Psoas muscle (tissue), 8 donors: ENCODE measurements around the gene COL1A1. TPM values are rescaled to one million over a fixed set of nuclear protein-coding genes. Genes with fewer than 3 reads are reported as not detected.

Experiments used
- ATAC-seq, 4 donors: fragments of 200-7000 bp; cut with Tn5 transposase; one replicate each; pipeline ENCODE4 v1.9.1; 2020; ENCODE audit warnings: moderate library complexity in 3 of 4, mild to moderate bottlenecking in 2 of 4
- DNase-seq, 2 donors: peaks; one replicate each; pipeline ENCODE4 v3.0.0-alpha.2; 2020
- H3K27ac ChIP-seq: fragments of 200-600 bp; one replicate; pipeline ENCODE4 v1.8.0; 2022
- H3K27me3 ChIP-seq, 3 donors: fragments of 200-600 bp in 1 of 3; one replicate each; pipeline versions ENCODE4 v1.6.1 to v1.8.0; 2013 to 2022; ENCODE audit warnings: low read length in 2 of 3, mild to moderate bottlenecking in 2 of 3, moderate library complexity in 1 of 3; ENCODE audit not compliant: insufficient read depth in 3 of 3
- H3K36me3 ChIP-seq, 2 donors: fragments of 200-600 bp in 1 of 2; one replicate each; pipeline versions ENCODE4 v1.6.1 to v1.8.0; 2013 to 2022; ENCODE audit warnings: low read depth in 1 of 2, mild to moderate bottlenecking in 1 of 2, moderate library complexity in 1 of 2; ENCODE audit not compliant: insufficient read depth in 1 of 2
- H3K4me1 ChIP-seq: fragments of 200-600 bp; one replicate; pipeline ENCODE4 v1.8.0; 2022
- H3K4me3 ChIP-seq: fragments of 200-600 bp; one replicate; pipeline ENCODE4 v1.8.0; 2022; ENCODE audit warnings: mild to moderate bottlenecking
- H3K9me3 ChIP-seq: fragments of 200-600 bp; one replicate; pipeline ENCODE4 v1.8.0; 2022
- CTCF ChIP-seq: fragments of 200-600 bp; IDR thresholded peaks from one replicate; pipeline ENCODE4 v1.8.0; 2022; ENCODE audit warnings: antibody characterized with exemption
- WGBS, 3 donors: extraction: QIAGEN DNeasy Blood & Tissue Kit; methylation state at CpG; one replicate each; pipeline versions ENCODE4 v1.1.6 to v1.1.7; 2013; 5-methylcytosine and 5-hydroxymethylcytosine counted together
- intact Hi-C, 2 donors: fragments of 100-400 bp; cut with DNase I; formaldehyde crosslinking; loops; one replicate each; pipeline versions ENCODE4 v1.11.0 to v1.14.2; 2022
- polyA plus RNA-seq, 3 donors: library from polyadenylated mRNA; stranded (reverse); fragments of 200-250 nt; gene quantifications; one replicate each; pipeline ENCODE4 v1.2.3, GENCODE V29; 2013
- total RNA-seq, 4 donors: library from RNA; stranded (reverse); fragmentation: NEBNext Ultra II Directional in 2 of 4; extraction: Animal tissue kit (Norgen Biotek cat#: 25700) in 2 of 4; gene quantifications; one replicate each; pipeline versions ENCODE4 v1.2.1 to v1.2.4, GENCODE V29; 2021 to 2023
- donor health status: healthy with polysubstance abuse.
- donor health status: DM: no; HTN: no; CAD: no; lungs with moderate emphysema.
- donor health status: Bipolar disorder and iron deficiency.
- donor health status: healthy.
- donor health status: DM: yes; HTN: yes; CAD: no.
- donor health status: DM: no; HTN: no; CAD: no.
- donor health status: DM: no; HTN: no; CAD: no.
- donor health status: DM: yes; HTN: yes; CAD: no.

The COL1A1 gene
- total and polyA plus RNA-seq, 7 donors: 2.3 to 46.6 (median 10.2) TPM

- peak overlapping the region; percentile 80 for H3K4me3 ChIP-seq
- ATAC-seq: peak in 3 of 4 donors; percentile 0 to 1 (median 1)
- no peaks in the 10 kb centered on the region for H3K9me3 ChIP-seq
- TF ChIP-seq CTCF: no peak
- H3K27ac ChIP-seq: peak overlapping the region; percentile 99
- H3K36me3 ChIP-seq: peaks cover 0 to 33% of the 10 kb centered on the region in 2 donors
- no peaks in the 10 kb centered on the region for H3K27me3 ChIP-seq
- intact Hi-C loops: loop anchor here (5.0 kb wide), 2 partner anchors 34 to 69 kb away; partner anchors contain the start of genes SAMD14 (in 2 of the 2) and PDK2 (in 1 of the 2)
- WGBS, 3 donors: 24 to 39% (median 24%) methylated on average over 7 of the region's 7 CpGs
- H3K4me1 ChIP-seq: peaks cover 60% of the 10 kb centered on the region
- DNase-seq: peak in 1 of 2 donors; percentile 6
Observed at GRCh38 chr17:50166518-50167181, 34.8 kb downstream of the COL1A1 start.

- peak; percentile 10 for TF ChIP-seq CTCF
- peak; percentile 76 to 90 for DNase-seq
- 15 to 27% (median 23%) methylated on average over 12 to 15 of the region's 15 CpGs for WGBS, 3 donors
- H3K4me3 ChIP-seq: peak within 1 kb of the TSS; percentile 80
- H3K4me1 ChIP-seq: peaks cover 56% of the 10 kb centered on the region
- no peaks in the 10 kb centered on the region for H3K9me3 ChIP-seq
- peak within 1 kb of the TSS; percentile 99 for H3K27ac ChIP-seq
- H3K27me3 ChIP-seq: no peaks in the 10 kb centered on the region
- peaks cover 0 to 31% of the 10 kb centered on the region in 2 donors for H3K36me3 ChIP-seq
- intact Hi-C loops: loop anchor here (5.0 kb wide), 2 partner anchors 34 to 69 kb away; partner anchors contain the start of genes SAMD14 (in 2 of the 2) and PDK2 (in 1 of the 2)
- ATAC-seq: peak; percentile 76 to 90 (median 84)
Observed at GRCh38 chr17:50165867-50166517, 35.4 kb downstream of the COL1A1 start, which contains the start of gene SGCA. TSS of gene SGCA (plus strand) at chr17:50166005. CDS start at chr17:50166041, 36 bp downstream.

GRCh38 chr17:50165466-50165865 lies 36.0 kb downstream of the COL1A1 start:
- Histone ChIP-seq H3K4me3 (peak overlapping the region; percentile 80), H3K27ac (peak overlapping the region; percentile 99), H3K9me3 (no peaks in the 10 kb centered on the region), H3K27me3 (no peaks in the 10 kb centered on the region), H3K36me3 (peaks cover 0 to 26% of the 10 kb centered on the region in 2 donors), H3K4me1 (peaks cover 59% of the 10 kb centered on the region)
- no peak for TF ChIP-seq CTCF
- ATAC-seq (peak in 3 of 4 donors; percentile 0 to 2 (median 1)), DNase-seq (no peak)
- intact Hi-C loops: loop anchor here (5.0 kb wide), 2 partner anchors 33 to 68 kb away; partner anchors contain the start of genes SAMD14 (in 2 of the 2) and PDK2 (in 1 of the 2)
- 34 to 47% (median 35%) methylated on average over 3 of the region's 3 CpGs for WGBS, 3 donors

- Histone ChIP-seq H3K4me1 (peaks cover 55% of the 10 kb centered on the region), H3K4me3 (peak overlapping the region; percentile 80), H3K27me3 (no peaks in the 10 kb centered on the region), H3K9me3 (no peaks in the 10 kb centered on the region), H3K36me3 (peaks cover 0 to 22% of the 10 kb centered on the region in 2 donors), H3K27ac (peak overlapping the region; percentile 99)
- 45 to 64% (median 47%) methylated on average over 9 of the region's 9 CpGs for WGBS, 3 donors
- TF ChIP-seq CTCF: no peak
- peak in 1 of 2 donors; percentile 46 for DNase-seq
- intact Hi-C loops: loop anchor here (5.0 kb wide), 2 partner anchors 33 to 68 kb away; partner anchors contain the start of genes SAMD14 (in 2 of the 2) and PDK2 (in 1 of the 2)
- ATAC-seq: no peak
Observed at GRCh38 chr17:50165066-50165465, 36.4 kb downstream of the COL1A1 start.
